SK-N-DZ (cell line): ENCODE measurements around the gene RIPOR3.
"Not testable (repeated sequence)": the region's sequence is repeated elsewhere in the genome, so short reads cannot be mapped to it uniquely, and the experiment has no call there.

Source experiments
- DNase-seq: peaks from one replicate; pipeline ENCODE4 v3.0.0-alpha.2; 2015; ENCODE audit warnings: low spot score

Gene RIPOR3

GRCh38 chr20:50724851-50725723 is 33.7 kb upstream of the RIPOR3 start:
- DNase-seq, result no peak

- no peak for DNase-seq
These were observed 32.9 kb upstream of the RIPOR3 start for GRCh38 chr20:50724112-50724725.

- DNase-seq, result no peak
These were observed 32.3 kb upstream of the RIPOR3 start for GRCh38 chr20:50723672-50724071.

DNA sequence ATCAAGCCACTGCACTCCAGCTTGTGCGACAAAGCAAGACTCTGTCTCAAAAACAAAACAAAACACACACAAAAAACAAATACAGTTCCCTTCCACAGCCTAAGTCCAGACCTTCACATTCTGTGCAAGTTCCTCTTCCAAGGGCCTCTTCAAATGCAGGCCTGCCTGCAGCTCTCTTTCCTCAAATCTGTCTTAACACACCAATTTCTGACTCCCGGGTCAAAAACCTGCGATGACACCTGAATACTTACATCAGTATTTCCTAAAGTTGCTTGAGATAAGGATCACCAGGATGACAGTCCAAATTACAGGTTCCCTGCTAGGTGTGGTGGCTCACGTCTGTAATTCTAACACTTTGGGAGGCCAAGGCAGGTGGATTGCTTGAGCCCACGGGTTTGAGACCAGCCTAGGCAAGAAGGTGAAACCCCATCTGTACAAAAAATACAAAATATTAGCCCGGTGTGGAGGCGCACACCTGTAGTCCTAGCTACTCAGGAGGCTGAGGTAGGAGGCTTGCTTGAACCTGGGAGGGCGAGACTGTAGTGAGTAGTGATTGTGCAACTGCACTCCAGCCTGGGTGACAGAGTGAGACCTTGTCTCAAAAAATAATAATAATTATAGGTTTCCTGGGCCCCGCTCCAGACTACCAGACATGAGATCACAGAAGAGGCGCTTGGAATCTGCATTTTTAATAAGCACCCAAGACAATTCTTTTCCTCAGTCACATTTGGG is 31.2 kb upstream of the RIPOR3 start:
- DNase-seq, result no peak

- DNase-seq, result no peak
These were observed 30.5 kb upstream of the RIPOR3 start for GRCh38 chr20:50721881-50722281.

- DNase-seq, result no peak
These were observed 29.2 kb upstream of the RIPOR3 start for GRCh38 chr20:50720582-50720981.

DNA sequence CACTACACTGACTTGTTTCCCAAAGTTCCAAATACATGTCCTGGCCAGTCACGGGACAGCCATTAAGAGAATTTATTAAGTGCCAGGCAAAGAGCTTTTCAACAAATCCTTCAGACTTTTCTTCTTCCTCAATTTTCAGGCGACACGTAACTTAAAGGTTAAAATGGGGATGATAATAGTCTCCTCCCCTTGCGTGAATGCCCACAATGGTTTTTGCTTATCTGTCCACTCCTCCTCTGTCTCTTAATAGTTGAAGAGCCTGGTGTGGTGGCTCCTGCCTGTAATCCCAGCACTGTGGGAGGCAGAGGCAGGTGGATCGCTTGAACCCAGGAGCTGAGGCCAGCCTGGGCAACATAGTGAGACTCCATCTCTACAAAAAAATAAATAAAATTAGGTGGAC is 28.7 kb upstream of the RIPOR3 start:
- no peak for DNase-seq

DNA sequence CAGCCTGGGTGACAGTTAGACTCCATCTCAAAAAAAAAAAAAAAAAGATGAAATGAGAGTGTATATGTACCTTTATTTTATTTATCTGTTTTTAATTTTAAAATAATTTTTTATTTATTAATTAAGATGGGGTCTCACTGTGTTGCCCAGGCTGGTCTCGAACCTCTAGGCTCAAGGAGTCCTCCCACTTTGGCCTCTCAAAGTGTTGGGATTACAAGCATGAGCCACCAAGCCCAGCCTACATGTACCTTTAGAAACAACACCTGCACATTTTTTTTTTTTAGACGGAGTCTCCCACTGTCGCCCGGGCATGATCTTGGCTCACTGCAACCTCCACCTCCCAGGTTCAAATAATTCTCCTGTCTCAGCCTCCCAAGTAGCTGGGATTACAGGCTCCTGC is 28.0 kb upstream of the RIPOR3 start:
- DNase-seq, result no peak

GRCh38 chr20:50717974-50718761 is 26.8 kb upstream of the RIPOR3 start:
- no peak for DNase-seq

DNA sequence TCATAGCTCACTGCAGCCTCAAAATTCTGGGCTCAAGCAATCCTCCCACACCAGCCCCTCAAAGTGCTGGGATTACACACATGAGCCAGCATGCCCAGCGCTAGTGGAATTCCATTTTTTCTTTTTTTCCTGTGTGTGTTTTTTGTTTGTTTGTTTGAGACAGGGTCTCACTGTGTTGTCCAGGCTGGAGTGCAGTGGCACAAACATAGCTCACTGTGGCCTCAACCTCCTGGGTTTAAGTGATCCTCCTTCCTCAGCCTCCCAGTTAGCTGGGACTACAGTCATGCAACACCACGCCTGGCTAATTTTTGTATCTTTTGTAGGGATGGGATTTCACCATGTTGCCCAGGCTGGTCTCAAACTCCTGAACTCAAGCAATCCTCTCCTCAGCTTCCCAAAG is 26.0 kb upstream of the RIPOR3 start:
- DNase-seq, result no peak

DNA sequence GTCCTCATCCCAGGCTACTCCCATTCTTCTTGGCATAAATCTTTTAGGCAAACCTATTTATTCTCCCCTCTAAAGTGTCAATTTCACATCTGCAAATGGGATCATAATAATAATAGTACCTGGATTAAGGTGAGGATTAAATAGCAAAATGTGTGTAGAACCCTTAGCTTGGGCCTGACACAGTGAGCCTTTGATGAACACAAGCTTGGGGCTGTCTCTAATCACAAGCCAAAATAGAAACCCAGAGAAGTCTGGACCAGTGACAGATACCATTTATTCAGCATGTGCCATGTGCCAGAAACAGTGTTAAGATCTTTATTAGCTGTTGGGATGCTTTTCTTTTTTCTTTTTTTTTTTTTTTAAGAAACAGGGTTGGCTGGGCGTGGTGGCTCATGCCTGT is 25.2 kb upstream of the RIPOR3 start:
- DNase-seq, result no peak

DNA sequence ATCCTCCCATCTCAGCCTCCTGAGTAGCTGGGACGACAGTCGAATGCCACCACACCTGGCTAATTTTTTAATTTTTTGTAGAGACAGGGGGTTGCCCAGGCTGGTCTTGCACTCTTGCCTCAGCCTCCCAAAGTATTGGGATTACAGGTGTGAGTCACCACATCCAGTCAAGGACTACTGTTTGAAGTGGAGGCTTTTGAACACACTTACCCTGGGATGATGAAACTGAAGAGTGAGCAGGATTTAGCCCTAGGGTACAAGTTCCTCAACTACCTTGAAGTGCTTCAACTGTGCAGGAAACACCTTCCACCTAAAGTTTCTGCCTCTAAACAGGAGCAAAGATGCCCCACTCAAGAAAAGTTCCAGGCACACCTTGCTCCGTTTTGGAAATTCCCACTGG is 24.4 kb upstream of the RIPOR3 start:
- no peak for DNase-seq

GRCh38 chr20:50714426-50714825 is 23.1 kb upstream of the RIPOR3 start:
- not testable (repeated sequence) for DNase-seq

DNA sequence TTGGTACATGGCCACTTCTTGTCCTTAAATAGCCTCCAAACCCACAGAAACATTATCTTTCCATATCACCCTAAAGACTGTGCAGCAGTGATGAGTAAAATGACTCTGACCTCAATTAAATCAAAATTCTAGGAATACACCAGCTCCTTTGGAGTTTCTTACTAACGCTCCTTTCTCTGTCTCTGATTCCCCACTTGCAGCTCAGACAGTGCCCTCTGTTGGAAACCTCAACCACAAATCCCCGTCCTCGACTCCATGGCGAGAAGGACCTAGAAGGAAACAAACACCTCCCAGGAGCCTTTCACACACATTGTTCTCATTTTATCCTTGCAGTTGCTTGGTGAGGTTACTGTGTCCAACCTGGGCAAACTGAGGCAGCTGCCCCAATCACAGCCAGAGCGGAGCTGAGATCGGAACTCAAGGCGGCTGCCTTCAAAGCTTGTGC is 22.3 kb upstream of the RIPOR3 start:
- DNase-seq, result no peak

DNA sequence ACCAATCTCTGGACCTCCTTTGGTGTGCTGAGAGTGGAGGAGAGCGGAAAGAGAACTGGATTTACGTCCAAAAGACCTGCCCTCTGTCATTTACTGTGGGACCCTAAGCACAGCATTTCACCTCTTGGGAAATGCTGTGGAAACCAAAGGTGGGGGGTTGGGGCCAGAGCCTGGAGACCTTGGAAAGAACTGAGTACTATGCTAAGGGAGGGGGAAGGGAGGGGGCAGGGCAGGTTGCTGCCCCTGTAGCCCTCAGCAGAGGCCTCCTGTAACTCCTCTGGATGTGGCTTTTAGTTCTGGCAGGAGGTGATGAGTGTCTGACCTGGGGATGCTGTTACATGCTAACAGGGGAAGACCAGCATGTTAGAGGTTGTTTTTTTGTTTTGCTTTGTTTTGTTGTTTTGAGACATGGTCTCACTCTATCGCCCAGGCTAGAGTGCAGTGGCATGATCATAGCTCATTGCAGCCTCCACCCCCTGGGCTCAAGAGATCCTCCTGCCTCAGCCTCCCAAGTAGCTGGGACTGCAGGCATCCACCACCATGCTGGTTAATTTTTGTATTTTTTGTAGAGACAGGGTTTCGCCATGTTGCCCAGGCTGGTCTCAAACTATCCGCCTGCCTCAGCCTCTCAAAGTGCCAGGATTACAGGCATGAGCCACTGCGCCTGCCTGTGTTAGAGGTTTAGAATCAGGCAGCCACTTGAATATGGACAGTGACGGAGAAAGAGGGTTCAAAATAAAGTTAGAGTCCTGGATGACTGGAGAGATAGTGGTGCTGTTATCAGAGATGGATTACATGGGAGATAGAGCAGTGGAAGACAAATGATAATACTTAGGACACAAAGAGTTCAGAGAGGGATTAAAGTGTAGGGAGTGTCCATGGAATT is 21.7 kb upstream of the RIPOR3 start:
- no peak for DNase-seq

DNA sequence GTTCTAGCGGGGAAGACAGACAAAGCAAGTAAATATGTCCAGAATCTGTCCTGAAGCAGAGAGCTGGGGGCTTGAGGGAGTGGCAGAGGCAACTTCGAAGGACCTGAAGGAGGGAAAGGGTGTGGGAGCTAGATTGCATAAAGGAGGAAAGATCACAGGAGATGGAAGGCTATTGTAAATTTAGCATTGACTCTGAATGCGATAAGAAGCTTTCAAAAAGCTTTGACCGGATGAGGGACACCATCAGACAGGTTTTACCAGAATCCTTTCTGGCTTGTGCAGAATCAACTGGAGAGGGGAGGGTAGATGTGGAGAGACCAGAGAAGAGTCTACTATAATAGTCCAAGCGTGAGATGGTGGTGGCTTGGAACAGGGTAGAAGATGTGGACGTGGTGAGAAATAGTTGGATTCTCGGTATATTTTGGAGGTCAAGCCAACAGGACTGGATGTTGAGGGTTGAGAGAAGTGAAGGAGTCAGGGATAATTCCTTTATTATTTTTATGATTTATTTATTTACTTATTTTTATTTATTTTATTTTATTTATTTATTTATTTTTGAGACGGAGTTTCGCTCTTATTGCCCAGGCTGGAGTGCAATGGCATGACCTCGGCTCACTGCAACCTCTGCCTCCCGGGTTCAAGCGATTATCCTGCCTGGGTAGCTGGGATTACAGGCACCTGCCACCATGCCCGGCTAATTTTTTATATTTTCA is 19.9 kb upstream of the RIPOR3 start:
- no peak for DNase-seq

- no peak for DNase-seq
These were observed 19.2 kb upstream of the RIPOR3 start for GRCh38 chr20:50710492-50711063.

GRCh38 chr20:50709636-50709973 is 18.3 kb upstream of the RIPOR3 start:
- DNase-seq, result no peak

GRCh38 chr20:50708845-50709635 is 17.7 kb upstream of the RIPOR3 start:
- DNase-seq, result no peak
